ENCODE measurements around the gene MAP3K19.

DNA sequence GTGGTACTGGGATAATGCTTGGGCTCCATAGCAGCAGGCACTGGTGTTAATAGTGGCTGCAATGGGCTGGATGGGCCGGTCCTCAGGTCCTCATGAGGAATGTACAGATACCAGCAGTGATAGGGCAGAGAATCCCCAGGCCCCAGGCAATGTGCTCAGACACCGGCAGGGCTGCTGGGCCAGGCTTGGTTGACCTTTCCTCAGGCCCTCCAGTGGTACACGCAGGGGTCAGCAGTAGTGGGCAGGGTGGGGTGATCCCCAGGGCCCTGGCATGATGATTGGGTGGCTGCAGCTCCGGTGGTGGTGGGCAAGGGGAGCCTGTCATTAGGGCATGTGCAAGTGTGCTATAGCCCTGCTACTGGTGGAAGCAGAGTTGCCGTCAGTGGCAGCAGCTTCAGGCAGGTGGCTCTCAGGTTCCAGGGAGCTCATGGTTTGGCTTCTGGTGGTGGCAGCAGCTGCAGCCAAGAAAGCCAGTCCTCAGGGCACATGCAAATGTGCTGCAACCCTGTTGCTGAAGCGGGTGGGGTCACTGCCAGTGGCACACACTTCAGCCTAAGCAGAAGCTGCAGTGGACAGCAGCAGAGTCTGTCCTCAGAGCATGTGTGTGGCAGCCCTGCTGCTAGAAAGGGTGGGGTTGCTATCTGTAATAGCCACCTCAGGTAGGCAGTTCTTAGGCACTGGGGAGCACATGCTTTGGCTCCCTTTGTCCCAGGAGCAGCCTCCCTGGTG, 71.8 kb downstream of the MAP3K19 start:
- TF ChIP-seq, protein P1, sequence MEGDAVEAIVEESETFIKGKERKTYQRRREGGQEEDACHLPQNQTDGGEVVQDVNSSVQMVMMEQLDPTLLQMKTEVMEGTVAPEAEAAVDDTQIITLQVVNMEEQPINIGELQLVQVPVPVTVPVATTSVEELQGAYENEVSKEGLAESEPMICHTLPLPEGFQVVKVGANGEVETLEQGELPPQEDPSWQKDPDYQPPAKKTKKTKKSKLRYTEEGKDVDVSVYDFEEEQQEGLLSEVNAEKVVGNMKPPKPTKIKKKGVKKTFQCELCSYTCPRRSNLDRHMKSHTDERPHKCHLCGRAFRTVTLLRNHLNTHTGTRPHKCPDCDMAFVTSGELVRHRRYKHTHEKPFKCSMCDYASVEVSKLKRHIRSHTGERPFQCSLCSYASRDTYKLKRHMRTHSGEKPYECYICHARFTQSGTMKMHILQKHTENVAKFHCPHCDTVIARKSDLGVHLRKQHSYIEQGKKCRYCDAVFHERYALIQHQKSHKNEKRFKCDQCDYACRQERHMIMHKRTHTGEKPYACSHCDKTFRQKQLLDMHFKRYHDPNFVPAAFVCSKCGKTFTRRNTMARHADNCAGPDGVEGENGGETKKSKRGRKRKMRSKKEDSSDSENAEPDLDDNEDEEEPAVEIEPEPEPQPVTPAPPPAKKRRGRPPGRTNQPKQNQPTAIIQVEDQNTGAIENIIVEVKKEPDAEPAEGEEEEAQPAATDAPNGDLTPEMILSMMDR (IDR thresholded peaks at IDR 0.05) = no peak
- TF ChIP-seq, protein P2, sequence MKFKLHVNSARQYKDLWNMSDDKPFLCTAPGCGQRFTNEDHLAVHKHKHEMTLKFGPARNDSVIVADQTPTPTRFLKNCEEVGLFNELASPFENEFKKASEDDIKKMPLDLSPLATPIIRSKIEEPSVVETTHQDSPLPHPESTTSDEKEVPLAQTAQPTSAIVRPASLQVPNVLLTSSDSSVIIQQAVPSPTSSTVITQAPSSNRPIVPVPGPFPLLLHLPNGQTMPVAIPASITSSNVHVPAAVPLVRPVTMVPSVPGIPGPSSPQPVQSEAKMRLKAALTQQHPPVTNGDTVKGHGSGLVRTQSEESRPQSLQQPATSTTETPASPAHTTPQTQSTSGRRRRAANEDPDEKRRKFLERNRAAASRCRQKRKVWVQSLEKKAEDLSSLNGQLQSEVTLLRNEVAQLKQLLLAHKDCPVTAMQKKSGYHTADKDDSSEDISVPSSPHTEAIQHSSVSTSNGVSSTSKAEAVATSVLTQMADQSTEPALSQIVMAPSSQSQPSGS (CRISPR knock-in tag; IDR thresholded peaks at IDR 0.05; ENCODE audit: borderline replicate concordance, low read depth) = no peak
- TF ChIP-seq, protein P3, sequence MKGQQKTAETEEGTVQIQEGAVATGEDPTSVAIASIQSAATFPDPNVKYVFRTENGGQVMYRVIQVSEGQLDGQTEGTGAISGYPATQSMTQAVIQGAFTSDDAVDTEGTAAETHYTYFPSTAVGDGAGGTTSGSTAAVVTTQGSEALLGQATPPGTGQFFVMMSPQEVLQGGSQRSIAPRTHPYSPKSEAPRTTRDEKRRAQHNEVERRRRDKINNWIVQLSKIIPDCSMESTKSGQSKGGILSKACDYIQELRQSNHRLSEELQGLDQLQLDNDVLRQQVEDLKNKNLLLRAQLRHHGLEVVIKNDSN (CRISPR knock-in tag; IDR thresholded peaks at IDR 0.05) = no peak
- TF ChIP-seq, protein P4, sequence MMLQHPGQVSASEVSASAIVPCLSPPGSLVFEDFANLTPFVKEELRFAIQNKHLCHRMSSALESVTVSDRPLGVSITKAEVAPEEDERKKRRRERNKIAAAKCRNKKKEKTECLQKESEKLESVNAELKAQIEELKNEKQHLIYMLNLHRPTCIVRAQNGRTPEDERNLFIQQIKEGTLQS (CRISPR knock-in tag; conservative IDR thresholded peaks at IDR 0.05) = no peak
- TF ChIP-seq FOXP1 (CRISPR knock-in tag; IDR thresholded peaks at IDR 0.05; ENCODE audit: borderline replicate concordance) (no peak), ZNF232 (CRISPR knock-in tag; IDR thresholded peaks at IDR 0.05) (no peak)
- TF ChIP-seq, protein P5, sequence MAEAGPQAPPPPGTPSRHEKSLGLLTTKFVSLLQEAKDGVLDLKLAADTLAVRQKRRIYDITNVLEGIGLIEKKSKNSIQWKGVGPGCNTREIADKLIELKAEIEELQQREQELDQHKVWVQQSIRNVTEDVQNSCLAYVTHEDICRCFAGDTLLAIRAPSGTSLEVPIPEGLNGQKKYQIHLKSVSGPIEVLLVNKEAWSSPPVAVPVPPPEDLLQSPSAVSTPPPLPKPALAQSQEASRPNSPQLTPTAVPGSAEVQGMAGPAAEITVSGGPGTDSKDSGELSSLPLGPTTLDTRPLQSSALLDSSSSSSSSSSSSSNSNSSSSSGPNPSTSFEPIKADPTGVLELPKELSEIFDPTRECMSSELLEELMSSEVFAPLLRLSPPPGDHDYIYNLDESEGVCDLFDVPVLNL (CRISPR knock-in tag; IDR thresholded peaks at IDR 0.05; ENCODE audit: borderline replicate concordance, low read depth) = no peak
- TF ChIP-seq, protein P6, sequence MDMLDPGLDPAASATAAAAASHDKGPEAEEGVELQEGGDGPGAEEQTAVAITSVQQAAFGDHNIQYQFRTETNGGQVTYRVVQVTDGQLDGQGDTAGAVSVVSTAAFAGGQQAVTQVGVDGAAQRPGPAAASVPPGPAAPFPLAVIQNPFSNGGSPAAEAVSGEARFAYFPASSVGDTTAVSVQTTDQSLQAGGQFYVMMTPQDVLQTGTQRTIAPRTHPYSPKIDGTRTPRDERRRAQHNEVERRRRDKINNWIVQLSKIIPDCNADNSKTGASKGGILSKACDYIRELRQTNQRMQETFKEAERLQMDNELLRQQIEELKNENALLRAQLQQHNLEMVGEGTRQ (CRISPR knock-in tag; IDR thresholded peaks at IDR 0.05) = no peak
- TF ChIP-seq, protein P7, sequence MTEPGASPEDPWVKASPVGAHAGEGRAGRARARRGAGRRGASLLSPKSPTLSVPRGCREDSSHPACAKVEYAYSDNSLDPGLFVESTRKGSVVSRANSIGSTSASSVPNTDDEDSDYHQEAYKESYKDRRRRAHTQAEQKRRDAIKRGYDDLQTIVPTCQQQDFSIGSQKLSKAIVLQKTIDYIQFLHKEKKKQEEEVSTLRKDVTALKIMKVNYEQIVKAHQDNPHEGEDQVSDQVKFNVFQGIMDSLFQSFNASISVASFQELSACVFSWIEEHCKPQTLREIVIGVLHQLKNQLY (CRISPR knock-in tag; IDR thresholded peaks at IDR 0.05) = no peak
- TF ChIP-seq, protein P8, sequence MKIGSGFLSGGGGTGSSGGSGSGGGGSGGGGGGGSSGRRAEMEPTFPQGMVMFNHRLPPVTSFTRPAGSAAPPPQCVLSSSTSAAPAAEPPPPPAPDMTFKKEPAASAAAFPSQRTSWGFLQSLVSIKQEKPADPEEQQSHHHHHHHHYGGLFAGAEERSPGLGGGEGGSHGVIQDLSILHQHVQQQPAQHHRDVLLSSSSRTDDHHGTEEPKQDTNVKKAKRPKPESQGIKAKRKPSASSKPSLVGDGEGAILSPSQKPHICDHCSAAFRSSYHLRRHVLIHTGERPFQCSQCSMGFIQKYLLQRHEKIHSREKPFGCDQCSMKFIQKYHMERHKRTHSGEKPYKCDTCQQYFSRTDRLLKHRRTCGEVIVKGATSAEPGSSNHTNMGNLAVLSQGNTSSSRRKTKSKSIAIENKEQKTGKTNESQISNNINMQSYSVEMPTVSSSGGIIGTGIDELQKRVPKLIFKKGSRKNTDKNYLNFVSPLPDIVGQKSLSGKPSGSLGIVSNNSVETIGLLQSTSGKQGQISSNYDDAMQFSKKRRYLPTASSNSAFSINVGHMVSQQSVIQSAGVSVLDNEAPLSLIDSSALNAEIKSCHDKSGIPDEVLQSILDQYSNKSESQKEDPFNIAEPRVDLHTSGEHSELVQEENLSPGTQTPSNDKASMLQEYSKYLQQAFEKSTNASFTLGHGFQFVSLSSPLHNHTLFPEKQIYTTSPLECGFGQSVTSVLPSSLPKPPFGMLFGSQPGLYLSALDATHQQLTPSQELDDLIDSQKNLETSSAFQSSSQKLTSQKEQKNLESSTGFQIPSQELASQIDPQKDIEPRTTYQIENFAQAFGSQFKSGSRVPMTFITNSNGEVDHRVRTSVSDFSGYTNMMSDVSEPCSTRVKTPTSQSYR (CRISPR knock-in tag; IDR thresholded peaks at IDR 0.05) = no peak
- TF ChIP-seq, protein P9, sequence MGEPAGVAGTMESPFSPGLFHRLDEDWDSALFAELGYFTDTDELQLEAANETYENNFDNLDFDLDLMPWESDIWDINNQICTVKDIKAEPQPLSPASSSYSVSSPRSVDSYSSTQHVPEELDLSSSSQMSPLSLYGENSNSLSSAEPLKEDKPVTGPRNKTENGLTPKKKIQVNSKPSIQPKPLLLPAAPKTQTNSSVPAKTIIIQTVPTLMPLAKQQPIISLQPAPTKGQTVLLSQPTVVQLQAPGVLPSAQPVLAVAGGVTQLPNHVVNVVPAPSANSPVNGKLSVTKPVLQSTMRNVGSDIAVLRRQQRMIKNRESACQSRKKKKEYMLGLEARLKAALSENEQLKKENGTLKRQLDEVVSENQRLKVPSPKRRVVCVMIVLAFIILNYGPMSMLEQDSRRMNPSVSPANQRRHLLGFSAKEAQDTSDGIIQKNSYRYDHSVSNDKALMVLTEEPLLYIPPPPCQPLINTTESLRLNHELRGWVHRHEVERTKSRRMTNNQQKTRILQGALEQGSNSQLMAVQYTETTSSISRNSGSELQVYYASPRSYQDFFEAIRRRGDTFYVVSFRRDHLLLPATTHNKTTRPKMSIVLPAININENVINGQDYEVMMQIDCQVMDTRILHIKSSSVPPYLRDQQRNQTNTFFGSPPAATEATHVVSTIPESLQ (CRISPR knock-in tag; IDR thresholded peaks at IDR 0.05) = no peak

All from WTC11 (cell line).